K562 (cell line): ENCODE results near the gene TSHR. TPM values are rescaled to one million over a fixed set of nuclear protein-coding genes. Genes with fewer than 3 reads are reported as not detected.
A peak's percentile ranks its signal among the peaks of the same experiment; 100 is the strongest.

Source experiments
- AFF4 ChIP-seq: sonication (generic); formaldehyde crosslinking; IDR thresholded peaks from 2 replicates; pipeline ENCODE4 v1.8.0; 2023; ENCODE audit warnings: mild to moderate bottlenecking, missing genetic modification reagents
- ARID3B ChIP-seq: fragments of 250-450 bp; sonication (Bioruptor Pico); IDR thresholded peaks from 2 replicates; pipeline ENCODE4 v1.4.0; 2020; ENCODE audit warnings: borderline replicate concordance
- BRD4 ChIP-seq: fragments of 200-600 bp; sonication (generic); IDR thresholded peaks from 2 replicates; pipeline ENCODE4 v1.6.1; 2017; ENCODE audit warnings: inconsistent platforms
- CC2D1A ChIP-seq: fragments of 450-650 bp; IDR thresholded peaks from 2 replicates; pipeline ENCODE4 v1.6.1; 2017; ENCODE audit warnings: mild to moderate bottlenecking
- CREB3L1 ChIP-seq: fragments of 450-650 bp; IDR thresholded peaks from 2 replicates; pipeline ENCODE4 v1.6.1; 2014; ENCODE audit warnings: low read depth, mild to moderate bottlenecking, moderate library complexity, borderline replicate concordance
- CTCF ChIP-seq, 3 experiments: IDR thresholded peaks in 2 of 3; conservative IDR thresholded peaks in 1 of 3; 2 replicates each; pipeline ENCODE4 v1.5.1; 2011 to 2012; ENCODE audit warnings: low read length in 3 of 3, mild to moderate bottlenecking in 3 of 3, control low read depth in 2 of 3, improper control_type of control experiment in 1 of 3, inconsistent platforms in 1 of 3, low read depth in 1 of 3, mixed read lengths in 1 of 3, moderate library complexity in 1 of 3; ENCODE audit not compliant: insufficient read depth in 2 of 3
- EP300 ChIP-seq: IDR thresholded peaks from 2 replicates; pipeline ENCODE4 v1.6.1; 2012; ENCODE audit warnings: low read length, improper control_type of control experiment
- GATAD2B ChIP-seq: fragments of 450-650 bp; IDR thresholded peaks from 2 replicates; pipeline ENCODE4 v1.6.1; 2017; ENCODE audit warnings: mild to moderate bottlenecking, borderline replicate concordance
- HEY1 ChIP-seq: fragments of 250-450 bp; sonication (Bioruptor Pico); IDR thresholded peaks from 2 replicates; pipeline ENCODE4 v1.5.0; 2020; ENCODE audit warnings: mild to moderate bottlenecking, moderate library complexity, borderline replicate concordance
- KLF6 ChIP-seq: fragments of 250-450 bp; sonication (Bioruptor Pico); IDR thresholded peaks from 2 replicates; pipeline ENCODE4 v1.4.0; 2020; ENCODE audit warnings: mild to moderate bottlenecking, moderate library complexity, borderline replicate concordance
- MAFG ChIP-seq: fragments of 450-650 bp; conservative IDR thresholded peaks from 2 replicates; pipeline ENCODE4 v1.6.1; 2016; ENCODE audit warnings: missing genetic modification characterization, missing compliant biosample characterization
- MLX ChIP-seq, 2 experiments: fragments of 450-650 bp in 1 of 2; sonication (generic) in 1 of 2; formaldehyde crosslinking; conservative IDR thresholded peaks; 2 replicates each; pipeline versions ENCODE4 v1.4.0 to v1.8.1; 2020 to 2022; ENCODE audit warnings: mild to moderate bottlenecking in 1 of 2, missing genetic modification reagents in 1 of 2
- NCOA4 ChIP-seq: fragments of 450-650 bp; IDR thresholded peaks from 2 replicates; pipeline ENCODE4 v1.6.1; 2018; ENCODE audit warnings: mild to moderate bottlenecking; ENCODE audit not compliant: partially characterized antibody
- NFATC3 ChIP-seq: fragments of 450-650 bp; IDR thresholded peaks from 2 replicates; pipeline ENCODE4 v1.6.1; 2017; ENCODE audit warnings: mild to moderate bottlenecking
- POLR2A ChIP-seq: fragments of 450-650 bp; conservative IDR thresholded peaks from 2 replicates; pipeline ENCODE4 v1.6.1; 2016
- SIN3A ChIP-seq, 2 experiments: fragments of 150-350 bp in 1 of 2; IDR thresholded peaks; 2 replicates each; pipeline ENCODE4 v1.6.1; 2011 to 2016; ENCODE audit warnings: borderline replicate concordance in 2 of 2, low read depth in 2 of 2, low read length in 2 of 2, mild to moderate bottlenecking in 2 of 2, moderate library complexity in 2 of 2; ENCODE audit not compliant: control insufficient read depth in 1 of 2
- ZBTB17 ChIP-seq: fragments of 450-650 bp; formaldehyde crosslinking; IDR thresholded peaks from 2 replicates; pipeline ENCODE4 v1.4.0; 2020; ENCODE audit warnings: mild to moderate bottlenecking
- ZNF253 ChIP-seq: fragments of 250-450 bp; sonication (Bioruptor Pico); conservative IDR thresholded peaks from 2 replicates; pipeline ENCODE4 v1.6.1; 2021; ENCODE audit warnings: mild to moderate bottlenecking
- ZNF274 ChIP-seq: IDR thresholded peaks from 2 replicates; pipeline ENCODE4 v1.6.1; 2011; ENCODE audit warnings: low read depth, mild to moderate bottlenecking, low read length, moderate library complexity, borderline replicate concordance
- ZNF507 ChIP-seq: conservative IDR thresholded peaks from 2 replicates; pipeline ENCODE4 v1.6.1; 2017; ENCODE audit warnings: missing genetic modification characterization, missing compliant biosample characterization
- ZNF717 ChIP-seq: fragments of 250-450 bp; sonication (Bioruptor Pico); IDR thresholded peaks from 2 replicates; pipeline ENCODE4 v1.5.0; 2021
- polyA plus RNA-seq, 8 experiments: library from polyadenylated mRNA; depleted of rRNA in 4 of 8; stranded (reverse) in 5 of 8; unstranded in 3 of 8; fragments of >200 nt; fragmentation: Nextera tagmentation in 2 of 8; fragmentation: Illumina TruSeq in 1 of 8; extraction: Ambion mirVana in 2 of 8; extraction: Trizol in 1 of 8; gene quantifications; 2 replicates each; pipeline versions ENCODE4 v1.2.1 to v1.2.3, GENCODE V29; 2011 to 2014; ENCODE audit warnings: inconsistent platforms in 1 of 8, missing spikeins in 1 of 8
- total RNA-seq, 7 experiments: library from RNA; depleted of rRNA in 6 of 7; stranded (reverse); fragments of >200 nt in 6 of 7; fragmentation: Illumina TruSeq in 2 of 7; extraction: Trizol in 2 of 7; gene quantifications; 2 replicates each; pipeline versions ENCODE4 v1.2.1 to v1.2.3, GENCODE V29; 2011 to 2021; ENCODE audit warnings: low replicate concordance in 1 of 7

The TSHR gene
- total and polyA plus RNA-seq, 9 of the 15 experiments (the other 6 are each of a cell fraction or from before 2014, with no cell fraction given) = 0.01 to 0.10 TPM; not detected in 7

GRCh38 chr14:81162941-81163340 is 207.5 kb downstream of the TSHR start (continued):
- TF ChIP-seq KLF6 (CRISPR knock-in tag) (no peak), CC2D1A (no peak), NFATC3 (no peak), MAFG (tag) (peak; percentile 92), GATAD2B (no peak), SIN3A (IDR thresholded peaks at IDR 0.05; ENCODE audit: borderline replicate concordance in 2 of 2, control insufficient read depth in 1 of 2, low read depth in 2 of 2, low read length in 2 of 2) (no peak), CREB3L1 (no peak), NCOA4 (no peak), ZNF274 (no peak), BRD4 (no peak), ZNF253 (no peak), ZBTB17 (CRISPR knock-in tag) (no peak), HEY1 (CRISPR knock-in tag) (no peak), ZNF507 (no peak), ARID3B (CRISPR knock-in tag) (no peak), CTCF (IDR thresholded peaks at IDR 0.05 in 2 of 3, conservative IDR thresholded peaks at IDR 0.05 in 1 of 3; ENCODE audit: insufficient read depth in 2 of 3, low read depth in 1 of 3, low read length in 3 of 3) (no peak), ZNF717 (CRISPR knock-in tag) (no peak), POLR2A (no peak), MLX (CRISPR knock-in tag; conservative IDR thresholded peaks at IDR 0.05) (no peak), AFF4 (CRISPR knock-in tag) (no peak), EP300 (peak; percentile 41)
